Activated B cell treated with CpG ODN at 0.5 μM for 24 hours (primary cell): Measurements from ENCODE around the gene CCNB1. TPM values are rescaled to one million over a fixed set of nuclear protein-coding genes. Genes with fewer than 3 reads are reported as not detected.

Experiments
- ATAC-seq: fragments of 200-7000 bp; cut with Tn5 transposase; one replicate; pipeline ENCODE4 v1.10.0; 2021; ENCODE audit warnings: low read depth, mild to moderate bottlenecking, moderate library complexity
- CTCF ChIA-PET: fragments of 350-600 bp; sonication (Branson Sonifier 250); formaldehyde crosslinking; loops from one replicate; lab custom pipeline; 2021; ENCODE audit warnings: antibody characterized with exemption; lab: Charles Lee
- POLR2A ChIA-PET: fragments of 350-600 bp; sonication (Branson Sonifier 250); formaldehyde crosslinking; loops from one replicate; lab custom pipeline; 2021; ENCODE audit warnings: antibody characterized with exemption; lab: Charles Lee
- DNase-seq: peaks from one replicate; pipeline ENCODE4 v3.0.0; 2022
- H3K27ac Mint-ChIP-seq: one replicate; pipeline ENCODE4 v1.8.0; 2020; ENCODE audit warnings: mixed read lengths
- H3K27me3 Mint-ChIP-seq: one replicate; pipeline ENCODE4 v1.8.0; 2021; ENCODE audit warnings: mixed read lengths
- H3K36me3 Mint-ChIP-seq: one replicate; pipeline ENCODE4 v1.8.0; 2021; ENCODE audit warnings: low read depth, mixed read lengths
- H3K4me1 Mint-ChIP-seq: one replicate; pipeline ENCODE4 v1.8.0; 2021; ENCODE audit warnings: mixed read lengths
- H3K4me3 Mint-ChIP-seq: one replicate; pipeline ENCODE4 v1.8.0; 2020; ENCODE audit warnings: mild to moderate bottlenecking, mixed read lengths
- H3K9me3 Mint-ChIP-seq: one replicate; pipeline ENCODE4 v1.8.0; 2020; ENCODE audit warnings: mixed read lengths
- CTCF ChIP-seq: fragments of 200-600 bp; IDR thresholded peaks from one replicate; pipeline ENCODE4 v1.8.0; 2022; ENCODE audit warnings: antibody characterized with exemption, mild to moderate bottlenecking
- intact Hi-C: fragments of 100-400 bp; cut with micrococcal nuclease; formaldehyde crosslinking; loops from one replicate; pipeline ENCODE4 v1.15.1; 2024
- total RNA-seq: library from RNA; stranded (reverse); gene quantifications from 2 replicates; pipeline ENCODE4 v1.2.3, GENCODE V29; 2022

Gene CCNB1
- total RNA-seq, 1 donor from 2014 or later: 10.6 TPM

- intact Hi-C loops: no loop called here
- Mint-ChIP-seq H3K4me3 (no peak overlapping the region), H3K27me3 (no peaks in the 10 kb centered on the region), H3K27ac (no peak overlapping the region), H3K9me3 (no peaks in the 10 kb centered on the region), H3K36me3 (peaks cover 5% of the 10 kb centered on the region), H3K4me1 (no peaks in the 10 kb centered on the region)
- ChIA-PET CTCF (no interaction called here), POLR2A (no interaction called here)
- TF ChIP-seq CTCF: no peak
- DNase-seq: no peak
- ATAC-seq: no peak
These were observed 39.7 kb downstream of the CCNB1 start for GRCh38 chr5:69206528-69207190.

GRCh38 chr5:69209602-69210001, 42.7 kb downstream of the CCNB1 start:
- Mint-ChIP-seq H3K4me3 (no peak overlapping the region), H3K27me3 (no peaks in the 10 kb centered on the region), H3K9me3 (no peaks in the 10 kb centered on the region), H3K36me3 (peaks cover 1% of the 10 kb centered on the region), H3K4me1 (no peaks in the 10 kb centered on the region), H3K27ac (no peak overlapping the region)
- intact Hi-C loops: no loop called here
- DNase-seq (no peak), ATAC-seq (no peak)
- CTCF ChIA-PET: no interaction called here
- POLR2A ChIA-PET: no interaction called here
- no peak for TF ChIP-seq CTCF

- H3K36me3 Mint-ChIP-seq: no peaks in the 10 kb centered on the region
- no peak overlapping the region for H3K4me3 Mint-ChIP-seq
- no peaks in the 10 kb centered on the region for H3K27me3 Mint-ChIP-seq
- no peak for TF ChIP-seq CTCF
- H3K4me1 Mint-ChIP-seq: peaks cover 3% of the 10 kb centered on the region
- CTCF ChIA-PET: interaction anchor here (0.9 kb wide), 1 partner anchor 166 kb away, joined by 3 read pairs; no protein-coding TSS in a partner anchor
- intact Hi-C loops: no loop called here
- DNase-seq (no peak), ATAC-seq (no peak)
- no peaks in the 10 kb centered on the region for H3K9me3 Mint-ChIP-seq
- no peak overlapping the region for H3K27ac Mint-ChIP-seq
- POLR2A ChIA-PET: no interaction called here
These were observed 44.2 kb downstream of the CCNB1 start for GRCh38 chr5:69211200-69211599.

GRCh38 chr5:69212022-69212421, 45.1 kb downstream of the CCNB1 start:
- Mint-ChIP-seq H3K4me3 (no peak overlapping the region), H3K4me1 (peaks cover 5% of the 10 kb centered on the region), H3K27me3 (no peaks in the 10 kb centered on the region), H3K27ac (no peak overlapping the region), H3K9me3 (no peaks in the 10 kb centered on the region), H3K36me3 (no peaks in the 10 kb centered on the region)
- no peak for ATAC-seq
- CTCF ChIA-PET: no interaction called here
- no peak for DNase-seq
- POLR2A ChIA-PET: no interaction called here
- intact Hi-C loops: no loop called here
- no peak for TF ChIP-seq CTCF

- H3K36me3 Mint-ChIP-seq: peaks cover 8% of the 10 kb centered on the region
- CTCF ChIA-PET: no interaction called here
- no peaks in the 10 kb centered on the region for H3K27me3 Mint-ChIP-seq
- POLR2A ChIA-PET: interaction anchor here (0.6 to 0.7 kb wide), 2 partner anchors 13 to 19 kb away, joined by 3 to 4 read pairs; no protein-coding TSS in a partner anchor
- no peak overlapping the region for H3K27ac Mint-ChIP-seq
- TF ChIP-seq CTCF: no peak
- intact Hi-C loops: no loop called here
- no peak for DNase-seq
- ATAC-seq: no peak
- H3K9me3 Mint-ChIP-seq: no peaks in the 10 kb centered on the region
- H3K4me1 Mint-ChIP-seq: peaks cover 14% of the 10 kb centered on the region
- H3K4me3 Mint-ChIP-seq: no peak overlapping the region
These were observed 46.7 kb downstream of the CCNB1 start for GRCh38 chr5:69213513-69214215.
